GM20000 (cell line): ENCODE results near the gene MOB2.

Experiments used
- DNase-seq: peaks from one replicate; pipeline ENCODE4 v3.0.0; 2012; ENCODE audit warnings: low spot score
- TF ChIP-seq, protein P1 (sequence below): IDR thresholded peaks from 2 replicates; pipeline ENCODE4 v1.5.1; 2012; ENCODE audit warnings: mild to moderate bottlenecking, control low read depth; ENCODE audit errors: extremely low read depth, missing control alignments

MOB2 gene

GRCh38 chr11:1421291-1421690, 65.3 kb downstream of the MOB2 start:
- DNase-seq: no peak
- TF ChIP-seq, protein P1, sequence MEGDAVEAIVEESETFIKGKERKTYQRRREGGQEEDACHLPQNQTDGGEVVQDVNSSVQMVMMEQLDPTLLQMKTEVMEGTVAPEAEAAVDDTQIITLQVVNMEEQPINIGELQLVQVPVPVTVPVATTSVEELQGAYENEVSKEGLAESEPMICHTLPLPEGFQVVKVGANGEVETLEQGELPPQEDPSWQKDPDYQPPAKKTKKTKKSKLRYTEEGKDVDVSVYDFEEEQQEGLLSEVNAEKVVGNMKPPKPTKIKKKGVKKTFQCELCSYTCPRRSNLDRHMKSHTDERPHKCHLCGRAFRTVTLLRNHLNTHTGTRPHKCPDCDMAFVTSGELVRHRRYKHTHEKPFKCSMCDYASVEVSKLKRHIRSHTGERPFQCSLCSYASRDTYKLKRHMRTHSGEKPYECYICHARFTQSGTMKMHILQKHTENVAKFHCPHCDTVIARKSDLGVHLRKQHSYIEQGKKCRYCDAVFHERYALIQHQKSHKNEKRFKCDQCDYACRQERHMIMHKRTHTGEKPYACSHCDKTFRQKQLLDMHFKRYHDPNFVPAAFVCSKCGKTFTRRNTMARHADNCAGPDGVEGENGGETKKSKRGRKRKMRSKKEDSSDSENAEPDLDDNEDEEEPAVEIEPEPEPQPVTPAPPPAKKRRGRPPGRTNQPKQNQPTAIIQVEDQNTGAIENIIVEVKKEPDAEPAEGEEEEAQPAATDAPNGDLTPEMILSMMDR: no peak

DNA sequence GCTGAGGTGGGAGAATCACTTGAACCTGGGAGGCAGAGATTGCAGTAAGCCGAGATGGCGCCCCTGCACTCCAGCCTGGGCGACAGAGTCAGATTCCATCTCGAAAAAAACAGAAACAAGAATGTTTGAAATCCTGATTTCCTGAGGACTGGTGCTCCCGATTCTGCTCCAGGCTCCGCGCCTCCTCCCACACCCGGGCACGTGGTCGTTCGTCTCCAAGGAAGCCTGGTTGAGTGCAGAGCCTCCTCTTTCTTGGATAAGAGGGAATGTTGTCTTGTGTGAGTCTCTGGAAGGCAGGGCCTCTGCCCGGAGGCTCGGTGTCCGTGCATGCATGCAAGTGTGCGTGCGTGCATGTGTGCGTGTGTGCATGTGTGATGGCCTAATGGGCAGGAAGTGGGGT, 66.8 kb downstream of the MOB2 start:
- DNase-seq: no peak
- TF ChIP-seq, protein P1: no peak
